ENCODE results near the gene CPNE6.

The CPNE6 gene

DNA sequence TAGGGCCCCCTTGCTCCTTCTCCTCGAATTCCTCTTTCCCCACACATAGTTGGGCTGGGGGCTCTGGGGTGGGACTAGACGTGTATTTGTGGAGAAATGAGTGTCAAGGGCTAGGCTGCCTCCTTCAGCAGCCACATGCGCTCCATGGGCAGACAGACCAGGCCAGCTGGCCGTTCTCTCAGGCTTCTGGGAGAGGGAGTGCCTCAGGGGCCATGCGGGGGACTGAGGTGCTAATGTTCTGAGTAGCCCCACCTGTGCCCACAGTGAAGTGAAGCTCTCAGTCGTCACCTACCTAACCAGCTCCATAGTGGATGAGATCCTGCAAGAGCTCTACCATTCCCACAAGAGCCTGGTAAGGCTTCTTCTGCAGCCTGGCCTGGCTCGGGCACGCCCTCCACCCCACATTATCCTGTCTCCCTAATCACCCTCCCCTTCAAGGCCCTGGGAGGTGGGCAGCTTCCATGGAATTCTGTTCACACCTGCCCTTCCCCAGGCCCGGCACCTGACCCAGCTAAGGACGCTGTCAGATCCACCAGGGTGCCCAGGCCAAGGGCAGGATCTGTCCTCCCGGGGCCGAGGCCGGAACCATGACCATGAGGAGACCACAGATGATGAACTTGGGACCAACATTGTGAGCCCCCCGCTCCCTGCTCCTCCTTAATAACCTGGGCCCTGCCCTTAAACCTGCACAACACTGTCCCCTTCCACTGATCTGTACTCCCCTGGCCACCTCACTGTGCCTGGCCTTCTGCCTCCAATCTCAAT is 9.0 kb upstream of the CPNE6 start:
- no peak for TF ChIP-seq PAX5 (IDR thresholded peaks at IDR 0.05; ENCODE audit: insufficient read depth, low read length, severe bottlenecking)
- no peak for TF ChIP-seq POU2F2 (IDR thresholded peaks at IDR 0.05; ENCODE audit: low read depth, low read length)
- no peak for TF ChIP-seq TAF1 (IDR thresholded peaks at IDR 0.05; ENCODE audit: low read depth, low read length)
- TF ChIP-seq POLR2AphosphoS5 (IDR thresholded peaks at IDR 0.05; ENCODE audit: low read depth, low read length): no peak
- DNase-seq (ENCODE audit: insufficient read length, low spot score) (no peak), FAIRE-seq (no peak)

DNA sequence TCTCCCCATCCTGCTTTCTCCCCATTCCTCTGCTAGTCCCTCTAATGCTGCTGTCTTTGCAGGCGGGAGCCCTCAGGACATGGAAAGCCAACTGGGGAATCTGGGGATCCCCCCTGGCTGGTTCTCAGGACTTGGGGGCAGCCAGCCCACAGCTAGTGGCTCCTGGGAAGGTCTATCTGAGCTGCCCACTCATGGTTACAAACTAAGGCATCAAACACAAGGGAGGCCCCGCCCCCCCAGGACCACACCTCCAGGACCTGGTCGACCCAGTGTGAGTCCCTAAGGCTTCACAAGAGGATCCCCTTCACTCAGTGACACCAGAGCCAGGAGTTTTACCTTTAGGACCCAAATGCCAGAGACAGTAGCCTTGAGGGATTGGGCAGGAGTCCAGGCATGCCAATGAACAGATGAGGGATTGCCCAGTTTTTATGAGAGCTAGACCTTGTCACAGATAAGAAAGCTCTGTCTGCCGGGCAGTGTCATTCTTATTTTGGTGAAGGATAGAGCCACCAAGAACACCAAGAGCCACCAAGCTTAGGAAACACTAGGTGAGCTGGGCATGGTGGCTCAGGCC is 8.0 kb upstream of the CPNE6 start:
- FAIRE-seq: no peak
- no peak for DNase-seq (ENCODE audit: insufficient read length, low spot score)
- TF ChIP-seq TAF1 (IDR thresholded peaks at IDR 0.05; ENCODE audit: low read depth, low read length) (no peak), SPI1 (IDR thresholded peaks at IDR 0.05; ENCODE audit: low read depth, low read length) (no peak), POLR2A (IDR thresholded peaks at IDR 0.05; ENCODE audit: low read depth, low read length) (no peak), PAX5 (IDR thresholded peaks at IDR 0.05; ENCODE audit: insufficient read depth, low read length, severe bottlenecking) (no peak)

DNA sequence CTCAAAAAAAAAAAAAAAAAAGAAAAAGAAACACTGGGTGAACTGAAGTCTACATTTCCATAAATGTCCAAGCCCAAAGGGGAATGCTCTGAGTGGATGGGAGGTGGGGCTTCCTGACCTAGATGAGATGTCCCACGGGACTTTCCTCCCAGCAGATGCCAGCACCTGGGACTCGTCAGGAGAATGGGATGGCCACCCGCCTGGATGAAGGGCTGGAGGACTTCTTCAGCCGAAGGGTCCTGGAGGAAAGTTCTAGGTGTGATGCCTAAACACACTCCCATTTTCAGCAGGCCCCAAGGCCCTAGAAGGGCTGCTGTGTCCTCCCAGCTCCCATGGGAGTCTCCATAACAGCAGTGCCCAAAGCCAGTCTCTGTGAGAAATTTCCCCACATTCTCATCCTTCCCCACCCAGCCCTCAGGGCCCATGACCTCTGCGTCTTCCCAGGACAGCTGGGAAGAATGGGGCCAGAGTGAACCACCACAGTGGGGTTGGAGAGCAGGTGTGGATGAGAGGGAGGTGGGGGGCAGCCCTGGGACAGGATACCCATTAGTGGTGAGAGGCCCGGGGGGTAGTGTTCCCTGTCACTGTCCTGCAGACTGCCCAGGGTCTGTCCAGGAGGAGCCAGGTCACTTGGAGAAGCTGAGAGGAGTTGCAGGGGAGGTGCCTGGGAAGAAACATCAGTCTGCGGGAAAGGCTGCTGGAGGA is 7.1 kb upstream of the CPNE6 start:
- DNase-seq (ENCODE audit: insufficient read length, low spot score) (no peak), FAIRE-seq (no peak)
- TF ChIP-seq POLR2A (IDR thresholded peaks at IDR 0.05; ENCODE audit: low read depth, low read length) (no peak), TAF1 (IDR thresholded peaks at IDR 0.05; ENCODE audit: low read depth, low read length) (no peak), PAX5 (IDR thresholded peaks at IDR 0.05; ENCODE audit: insufficient read depth, low read length, severe bottlenecking) (no peak), POLR2AphosphoS5 (IDR thresholded peaks at IDR 0.05; ENCODE audit: low read depth, low read length) (no peak), SPI1 (IDR thresholded peaks at IDR 0.05; ENCODE audit: low read depth, low read length) (no peak), POU2F2 (IDR thresholded peaks at IDR 0.05; ENCODE audit: low read depth, low read length) (no peak)

DNA sequence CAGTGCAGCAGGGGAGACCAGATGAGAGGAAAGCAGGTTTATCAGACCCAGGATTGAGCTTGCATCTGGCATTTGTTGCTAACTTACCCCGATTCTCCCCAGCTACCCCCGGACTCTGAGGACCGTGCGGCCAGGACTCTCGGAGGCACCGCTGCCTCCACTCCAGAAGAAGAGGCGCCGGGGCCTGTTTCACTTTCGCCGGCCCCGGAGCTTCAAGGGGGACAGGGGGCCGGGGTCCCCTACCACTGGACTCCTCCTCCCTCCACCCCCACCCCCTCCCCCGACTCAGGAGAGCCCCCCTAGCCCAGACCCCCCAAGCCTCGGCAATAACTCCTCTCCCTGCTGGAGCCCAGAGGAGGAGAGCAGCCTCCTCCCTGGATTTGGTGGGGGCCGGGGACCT is 6.5 kb upstream of the CPNE6 start:
- FAIRE-seq (no peak), DNase-seq (ENCODE audit: insufficient read length, low spot score) (no peak)
- TF ChIP-seq TAF1 (IDR thresholded peaks at IDR 0.05; ENCODE audit: low read depth, low read length): no peak

DNA sequence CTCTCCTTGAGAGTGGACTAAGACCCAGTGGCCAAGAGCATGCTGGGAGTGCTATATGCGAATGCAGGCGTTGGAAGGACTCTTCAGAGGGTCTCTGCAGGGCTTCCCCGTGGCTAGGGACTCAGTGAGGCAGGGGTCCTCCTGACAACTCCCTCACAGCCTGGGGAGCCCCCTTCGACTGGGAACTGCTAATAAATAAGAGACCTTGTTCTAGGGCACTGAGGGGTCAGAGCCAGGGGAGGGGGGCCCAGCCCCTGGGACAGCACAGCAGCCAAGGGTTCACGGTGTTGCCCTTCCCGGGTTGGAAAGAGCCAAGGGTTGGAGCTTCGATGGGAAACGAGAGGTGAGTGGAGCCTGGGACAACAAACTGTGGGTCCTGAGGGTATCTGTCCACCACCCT is 6.0 kb upstream of the CPNE6 start:
- TF ChIP-seq POLR2AphosphoS5 (IDR thresholded peaks at IDR 0.05; ENCODE audit: low read depth, low read length): no peak
- no peak for TF ChIP-seq SPI1 (IDR thresholded peaks at IDR 0.05; ENCODE audit: low read depth, low read length)
- TF ChIP-seq TAF1 (IDR thresholded peaks at IDR 0.05; ENCODE audit: low read depth, low read length): no peak
- no peak for TF ChIP-seq POLR2A (IDR thresholded peaks at IDR 0.05; ENCODE audit: low read depth, low read length)
- TF ChIP-seq POU2F2 (IDR thresholded peaks at IDR 0.05; ENCODE audit: low read depth, low read length): no peak
- no peak for TF ChIP-seq PAX5 (IDR thresholded peaks at IDR 0.05; ENCODE audit: insufficient read depth, low read length, severe bottlenecking)
- FAIRE-seq: no peak

DNA sequence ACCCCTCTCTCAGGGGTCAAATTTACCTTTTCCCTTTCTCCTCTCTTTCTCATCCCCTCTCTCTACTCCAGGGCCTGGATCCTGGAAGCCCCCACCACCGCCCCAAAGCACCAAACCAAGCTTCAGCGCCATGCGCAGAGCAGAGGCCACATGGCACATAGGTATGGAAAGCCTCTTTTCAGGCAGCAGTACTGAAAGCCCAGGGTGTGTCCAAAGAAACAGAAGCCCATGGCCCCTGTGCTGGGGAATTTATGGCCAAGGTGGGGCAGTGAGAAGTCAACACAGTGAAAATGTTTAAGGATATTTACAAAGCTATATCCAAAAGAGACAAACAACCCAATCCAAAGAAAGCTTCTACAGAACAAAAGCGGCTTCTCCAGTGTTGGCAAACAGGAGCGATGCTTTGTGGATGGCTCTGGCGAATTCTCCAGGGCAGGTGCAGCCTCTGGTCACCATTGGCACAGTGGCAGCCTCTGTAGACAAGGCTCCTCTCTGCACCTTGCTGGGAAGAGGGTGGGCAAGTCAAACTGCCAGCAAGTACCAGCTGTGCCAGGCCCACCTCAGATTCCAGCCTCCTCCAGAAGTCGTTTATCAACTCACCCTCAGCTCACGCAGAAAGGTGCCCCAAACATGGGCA is 4.7 kb upstream of the CPNE6 start:
- FAIRE-seq (no peak), DNase-seq (ENCODE audit: insufficient read length, low spot score) (no peak)
- TF ChIP-seq POLR2AphosphoS5 (IDR thresholded peaks at IDR 0.05; ENCODE audit: low read depth, low read length): no peak
- no peak for TF ChIP-seq TAF1 (IDR thresholded peaks at IDR 0.05; ENCODE audit: low read depth, low read length)
- TF ChIP-seq SPI1 (IDR thresholded peaks at IDR 0.05; ENCODE audit: low read depth, low read length): no peak

More for the DNA sequence above, 6.0 kb upstream of the CPNE6 start:
- no peak for DNase-seq (ENCODE audit: insufficient read length, low spot score)

DNA sequence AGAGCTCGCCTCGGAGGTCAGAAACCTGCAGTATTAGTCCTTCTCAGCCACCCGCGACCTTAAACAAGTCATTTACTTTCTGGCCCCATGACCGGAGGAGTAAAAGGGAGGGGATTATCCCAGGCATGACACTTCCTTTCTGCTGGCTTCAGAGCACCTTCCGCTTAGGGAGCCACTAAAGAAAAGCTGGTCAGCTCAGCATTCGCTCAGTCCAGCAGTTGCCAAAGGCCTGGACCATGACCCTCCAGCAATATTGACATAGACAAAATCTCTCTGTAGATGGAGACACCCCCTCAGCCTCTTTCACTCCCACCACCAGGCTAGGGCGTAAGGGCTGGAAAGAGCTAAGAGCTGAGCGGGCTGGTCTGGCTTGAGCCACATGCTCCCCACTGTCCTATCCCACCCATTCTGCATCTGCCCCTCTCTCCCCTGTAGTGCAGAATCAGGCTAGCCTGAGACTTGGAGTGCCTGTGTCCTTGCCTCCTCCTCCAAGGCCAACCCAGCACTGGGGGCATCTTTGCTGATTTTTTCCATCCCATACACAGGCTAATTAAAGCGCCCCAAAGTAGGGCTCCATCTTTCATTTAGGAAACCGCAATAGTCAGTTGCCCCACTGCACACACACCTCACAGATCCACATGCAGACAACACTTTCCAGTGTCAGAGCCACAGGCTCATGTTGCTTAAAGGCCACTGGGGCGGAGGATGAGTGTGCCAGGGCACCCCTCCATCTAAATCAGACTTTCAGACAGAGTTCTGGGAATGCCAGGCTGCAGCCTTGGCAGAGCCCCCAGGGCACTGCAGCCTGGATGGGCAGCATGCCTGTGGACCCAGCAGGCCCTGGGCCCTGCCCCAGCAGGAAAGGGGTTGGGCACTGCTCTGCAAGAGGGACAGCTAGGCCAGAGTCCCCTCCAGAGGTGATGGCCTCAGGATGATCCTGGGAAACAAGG is 4.0 kb upstream of the CPNE6 start:
- FAIRE-seq (no peak), DNase-seq (ENCODE audit: insufficient read length, low spot score) (no peak)
- TF ChIP-seq TAF1 (IDR thresholded peaks at IDR 0.05; ENCODE audit: low read depth, low read length) (no peak), SPI1 (IDR thresholded peaks at IDR 0.05; ENCODE audit: low read depth, low read length) (no peak), POLR2AphosphoS5 (IDR thresholded peaks at IDR 0.05; ENCODE audit: low read depth, low read length) (no peak), POU2F2 (IDR thresholded peaks at IDR 0.05; ENCODE audit: low read depth, low read length) (no peak), POLR2A (IDR thresholded peaks at IDR 0.05; ENCODE audit: low read depth, low read length) (no peak), PAX5 (IDR thresholded peaks at IDR 0.05; ENCODE audit: insufficient read depth, low read length, severe bottlenecking) (no peak)

DNA sequence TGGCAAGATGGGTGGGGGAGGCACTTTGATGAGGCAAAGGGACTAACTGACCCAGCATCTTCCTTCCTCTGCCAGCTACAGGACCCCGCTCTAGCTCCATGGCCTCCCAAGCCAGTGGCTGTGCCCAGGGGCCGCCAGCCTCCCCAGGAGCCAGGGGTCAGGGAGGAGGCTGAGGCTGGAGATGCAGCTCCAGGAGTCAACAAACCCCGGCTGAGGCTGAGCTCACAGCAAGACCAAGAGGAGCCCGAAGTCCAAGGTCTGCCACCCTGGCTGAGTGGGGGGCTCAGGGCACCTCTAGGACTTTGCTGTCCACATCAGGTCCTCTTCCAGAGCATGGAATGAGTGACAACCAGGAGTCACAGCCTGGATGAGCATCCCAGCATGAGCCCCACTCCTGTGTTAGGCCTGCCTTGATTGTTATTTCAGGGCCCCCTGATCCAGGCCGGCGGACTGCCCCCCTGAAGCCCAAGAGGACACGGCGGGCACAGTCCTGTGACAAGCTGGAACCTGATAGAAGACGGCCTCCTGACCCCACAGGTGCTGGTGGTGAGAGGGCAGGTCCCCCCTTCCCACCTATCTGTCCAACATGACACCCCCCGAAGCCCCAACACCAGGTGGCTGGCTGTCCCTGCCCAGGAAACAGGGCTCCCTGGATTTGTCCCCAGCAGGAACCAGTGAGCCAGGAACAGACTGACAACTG is 2.5 kb upstream of the CPNE6 start:
- no peak for DNase-seq (ENCODE audit: insufficient read length, low spot score)
- TF ChIP-seq POU2F2 (IDR thresholded peaks at IDR 0.05; ENCODE audit: low read depth, low read length): no peak
- no peak for FAIRE-seq

DNA sequence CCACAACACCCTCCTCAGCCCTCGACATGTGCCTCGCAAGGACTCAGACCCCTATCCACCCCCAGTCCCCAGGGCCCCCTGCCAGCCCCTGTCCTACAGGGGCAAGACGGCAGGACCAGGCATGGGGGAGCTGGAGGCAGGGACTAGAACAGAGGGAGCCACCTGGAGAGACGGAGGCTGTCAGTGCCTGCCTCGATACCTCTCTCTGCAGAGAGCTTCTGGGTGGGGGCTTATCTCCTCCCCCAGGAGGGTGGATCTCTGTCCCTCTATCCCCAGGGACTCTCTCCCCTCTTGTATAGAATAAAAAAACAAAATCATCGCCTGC is 2.0 kb upstream of the CPNE6 start:
- TF ChIP-seq PAX5 (IDR thresholded peaks at IDR 0.05; ENCODE audit: insufficient read depth, low read length, severe bottlenecking): no peak
- DNase-seq (ENCODE audit: insufficient read length, low spot score) (no peak), FAIRE-seq (no peak)
